HG03139 (cell line): ENCODE data around the gene KRTAP20-3.

Source experiments
- ATAC-seq: cut with Tn5 transposase; IDR thresholded peaks from one replicate; pipeline ENCODE4 v1.9.1; 2021; ENCODE audit not compliant: unreplicated experiment

KRTAP20-3 gene

DNA sequence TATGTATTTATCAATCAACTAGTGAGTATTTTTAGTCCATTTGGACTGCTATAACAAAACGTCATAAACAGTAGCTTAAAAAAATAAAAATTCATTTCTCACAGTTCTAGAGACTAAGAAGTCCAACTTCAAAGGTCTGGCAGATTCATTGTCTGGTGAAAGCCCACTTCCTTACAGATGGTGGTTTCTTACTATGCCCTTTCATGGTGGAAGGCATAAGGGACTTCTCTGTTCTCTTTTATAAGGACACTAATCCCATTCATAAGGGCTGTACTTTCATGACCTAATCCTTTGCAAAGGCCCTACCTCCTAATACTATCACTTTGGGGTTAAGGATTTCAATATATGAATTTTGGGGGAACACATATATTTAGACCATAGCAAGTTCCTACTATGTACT is 37.9 kb downstream of the KRTAP20-3 start:
- ATAC-seq: no peak

DNA sequence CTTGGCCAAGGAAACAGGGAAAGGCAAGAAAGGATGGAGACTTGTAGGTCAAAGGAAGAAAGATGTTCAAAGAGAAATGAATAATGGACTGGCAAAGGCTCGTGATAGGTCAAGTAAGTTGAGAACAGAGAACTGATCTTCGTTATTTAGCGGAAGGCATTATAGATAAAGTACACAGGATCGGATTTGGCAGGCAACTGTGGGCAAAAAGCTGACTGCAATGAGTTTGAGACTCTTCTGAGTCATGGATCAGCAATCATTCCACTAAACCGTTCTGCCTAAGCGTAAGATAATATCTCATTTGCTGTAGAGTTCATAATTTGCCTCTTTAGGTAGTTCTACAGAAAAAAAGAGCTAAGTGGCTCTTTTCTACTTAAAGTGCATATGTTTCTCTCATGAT is 41.8 kb downstream of the KRTAP20-3 start:
- no peak for ATAC-seq

DNA sequence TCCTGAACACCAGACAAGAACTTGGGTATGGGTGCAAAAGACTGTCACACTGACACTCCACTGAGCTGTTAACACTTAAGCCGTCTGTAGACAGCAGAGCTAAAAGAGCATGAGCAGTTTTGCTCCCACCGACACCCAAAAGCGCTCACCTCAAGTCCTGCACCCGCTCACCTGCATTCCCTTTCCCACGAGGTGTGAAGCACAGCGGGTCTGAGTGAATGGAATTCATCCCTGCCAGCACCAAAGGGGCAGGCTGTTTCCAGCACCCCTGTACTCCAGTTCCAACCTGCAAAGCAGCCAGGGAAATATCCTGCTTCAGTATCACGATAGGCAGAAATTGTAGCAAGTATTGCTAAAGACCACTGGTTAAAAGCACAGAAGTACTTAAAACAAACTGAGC is 47.2 kb downstream of the KRTAP20-3 start:
- ATAC-seq: no peak
